Fibroblast of pulmonary artery (primary cell): ENCODE data around the gene NCK1.

ENCODE experiments used
- DNase-seq: peaks from one replicate; pipeline ENCODE4 v3.0.0-alpha.2; 2010; ENCODE audit warnings: low read depth
- H3K4me3 ChIP-seq: replicated peaks from 2 replicates; pipeline ENCODE4 v1.5.1; 2011; ENCODE audit warnings: low read depth, mild to moderate bottlenecking, control low read depth, low read length, moderate library complexity
- TF ChIP-seq, protein P1 (sequence below): IDR thresholded peaks from 2 replicates; pipeline ENCODE4 v1.5.1; 2011; ENCODE audit warnings: mild to moderate bottlenecking, control low read depth, low read length, inconsistent platforms; ENCODE audit errors: missing control alignments

The NCK1 gene

DNA sequence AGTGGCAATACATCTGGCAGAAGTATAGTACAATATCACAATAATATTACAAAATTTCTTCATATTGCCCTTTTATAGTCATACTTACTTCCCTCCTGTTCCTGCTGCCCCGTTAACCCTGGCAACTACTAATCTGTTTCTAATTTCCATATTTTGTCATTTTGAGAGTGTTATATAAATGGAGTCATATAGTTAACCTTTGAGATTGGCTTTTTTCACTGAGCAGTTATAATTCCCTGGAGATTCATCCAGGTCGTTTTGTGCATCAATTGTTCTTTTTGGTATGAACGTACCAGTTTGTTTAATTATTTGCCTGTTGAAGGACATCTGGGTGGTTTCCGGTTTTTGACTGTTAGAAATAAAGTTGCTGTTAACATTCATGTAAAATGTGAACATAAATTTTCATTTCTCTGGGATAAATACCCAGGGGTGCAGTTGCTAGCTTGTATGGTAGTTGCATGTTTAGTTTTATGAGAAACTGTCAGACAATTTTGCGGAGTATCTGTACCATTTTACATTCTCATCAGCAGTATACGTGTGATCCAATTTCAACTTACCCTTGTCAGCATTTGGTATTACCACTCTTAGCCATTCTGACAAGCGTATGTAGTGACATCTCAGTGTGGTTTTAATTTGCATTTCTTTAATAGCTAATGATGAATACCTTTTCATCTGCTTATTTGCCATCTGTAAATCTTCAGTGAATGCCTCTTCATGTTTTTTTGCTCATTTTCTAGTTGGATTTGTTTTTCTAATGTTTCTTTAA lies 63.6 kb downstream of the NCK1 start:
- H3K4me3 ChIP-seq, result no peak overlapping the region
- TF ChIP-seq, protein P1, sequence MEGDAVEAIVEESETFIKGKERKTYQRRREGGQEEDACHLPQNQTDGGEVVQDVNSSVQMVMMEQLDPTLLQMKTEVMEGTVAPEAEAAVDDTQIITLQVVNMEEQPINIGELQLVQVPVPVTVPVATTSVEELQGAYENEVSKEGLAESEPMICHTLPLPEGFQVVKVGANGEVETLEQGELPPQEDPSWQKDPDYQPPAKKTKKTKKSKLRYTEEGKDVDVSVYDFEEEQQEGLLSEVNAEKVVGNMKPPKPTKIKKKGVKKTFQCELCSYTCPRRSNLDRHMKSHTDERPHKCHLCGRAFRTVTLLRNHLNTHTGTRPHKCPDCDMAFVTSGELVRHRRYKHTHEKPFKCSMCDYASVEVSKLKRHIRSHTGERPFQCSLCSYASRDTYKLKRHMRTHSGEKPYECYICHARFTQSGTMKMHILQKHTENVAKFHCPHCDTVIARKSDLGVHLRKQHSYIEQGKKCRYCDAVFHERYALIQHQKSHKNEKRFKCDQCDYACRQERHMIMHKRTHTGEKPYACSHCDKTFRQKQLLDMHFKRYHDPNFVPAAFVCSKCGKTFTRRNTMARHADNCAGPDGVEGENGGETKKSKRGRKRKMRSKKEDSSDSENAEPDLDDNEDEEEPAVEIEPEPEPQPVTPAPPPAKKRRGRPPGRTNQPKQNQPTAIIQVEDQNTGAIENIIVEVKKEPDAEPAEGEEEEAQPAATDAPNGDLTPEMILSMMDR, result no peak
- DNase-seq, result no peak

GRCh38 chr3:136928240-136928639 lies 66.2 kb downstream of the NCK1 start:
- TF ChIP-seq, protein P1, result no peak
- no peak overlapping the region for H3K4me3 ChIP-seq
- no peak for DNase-seq

DNA sequence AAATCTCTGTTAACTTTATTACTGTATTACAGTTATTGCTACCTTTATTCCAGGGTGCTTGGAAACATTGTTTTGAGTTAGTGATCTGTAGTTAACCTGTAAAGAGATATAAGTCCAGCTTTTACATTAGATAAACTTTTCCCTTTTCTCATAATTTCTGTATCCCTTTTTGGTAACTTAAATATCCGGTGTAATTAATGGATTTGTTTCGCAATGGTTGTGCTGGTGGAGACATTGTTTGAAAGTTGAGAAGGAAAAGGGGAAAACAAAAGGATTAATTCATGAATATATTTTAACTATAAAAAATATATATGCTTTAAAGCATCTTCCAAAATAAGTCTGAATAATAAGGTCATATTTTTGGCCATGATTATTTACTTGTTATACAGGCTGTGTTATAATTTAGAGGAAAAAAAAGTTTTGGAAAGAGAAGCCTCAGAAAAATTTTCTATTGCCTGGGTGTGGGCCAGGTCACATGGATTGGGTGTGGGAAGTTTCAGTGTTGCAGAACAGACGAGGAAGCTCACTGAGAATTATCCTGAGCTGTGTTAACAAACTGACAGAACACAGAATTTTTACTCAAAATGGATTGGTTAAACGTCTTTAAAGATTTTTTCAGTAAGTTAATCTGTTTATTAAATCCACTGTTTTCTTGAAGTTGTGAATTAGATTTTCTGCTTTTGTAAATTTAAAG lies 68.1 kb downstream of the NCK1 start:
- TF ChIP-seq, protein P1, result no peak
- peak; percentile 69 for DNase-seq
- peak overlapping the region; percentile 60 for H3K4me3 ChIP-seq

GRCh38 chr3:136931606-136932005 lies 69.6 kb downstream of the NCK1 start:
- DNase-seq, result no peak
- peak overlapping the region; percentile 60 for H3K4me3 ChIP-seq
- TF ChIP-seq, protein P1, result no peak

GRCh38 chr3:136932523-136932922 lies 70.5 kb downstream of the NCK1 start:
- peak; percentile 59 for DNase-seq
- TF ChIP-seq, protein P1, result no peak
- H3K4me3 ChIP-seq, result no peak overlapping the region

GRCh38 chr3:136932978-136933772 lies 71.2 kb downstream of the NCK1 start:
- no peak for DNase-seq
- peak overlapping the region; percentile 1 for H3K4me3 ChIP-seq
- TF ChIP-seq, protein P1, result no peak
